Measurements from ENCODE around the gene C1orf74. TPM values are rescaled to one million over a fixed set of nuclear protein-coding genes. Genes with fewer than 3 reads are reported as not detected.
"Not testable (repeated sequence)": the region's sequence is repeated elsewhere in the genome, so short reads cannot be mapped to it uniquely, and the experiment has no call there.

Gene C1orf74
- total RNA-seq, 1 donor from 2014 or later = 2.1 TPM

DNA sequence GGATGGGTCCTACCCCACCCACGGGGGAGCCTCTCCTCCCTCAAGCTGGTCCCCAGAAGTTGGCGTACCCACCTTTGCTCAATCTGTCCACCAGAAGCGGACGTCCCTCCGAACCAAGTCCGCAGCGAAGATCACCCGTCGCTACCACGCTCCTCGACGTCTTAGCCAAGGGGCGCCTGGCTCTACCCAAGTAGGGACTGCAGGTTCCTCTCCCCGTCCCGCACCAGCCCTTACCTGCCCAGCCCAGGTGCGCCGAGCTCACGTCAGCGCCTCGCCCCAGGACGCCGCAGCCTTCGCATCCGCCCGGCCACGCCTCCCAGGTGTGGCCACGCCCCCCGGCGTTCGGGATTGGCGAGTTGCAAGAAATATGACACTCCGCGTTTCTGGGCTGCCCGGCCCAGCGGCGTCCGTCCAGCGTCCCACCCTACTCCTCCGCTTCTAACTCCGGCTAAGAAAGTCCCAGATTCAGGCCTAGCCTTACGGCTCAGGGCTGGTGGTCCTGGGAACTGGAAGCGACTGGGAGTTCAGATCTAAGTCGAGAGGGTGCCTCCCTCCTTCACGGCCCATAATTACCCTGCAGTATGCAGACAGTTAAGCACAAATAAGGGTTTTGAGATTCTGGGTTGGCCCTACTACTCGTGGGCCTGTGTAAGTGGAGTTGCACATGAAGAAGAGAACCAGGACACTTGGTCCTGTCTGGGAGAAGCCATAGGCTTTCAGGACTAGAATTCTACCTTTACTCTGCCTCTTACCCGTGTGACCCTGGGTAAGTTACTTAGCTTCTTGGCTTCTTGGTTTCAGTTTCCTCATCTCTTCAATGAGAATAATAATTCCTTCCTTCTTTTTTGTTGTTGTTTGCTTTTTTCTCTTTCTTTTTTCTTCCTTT is 21.8 kb upstream of the C1orf74 start, which contains the start of gene IRF6:
IRF6 (minus strand) TSS at position 268 of the 886 bp plus-strand sequence. CDS start 4,729 bp downstream, outside the sequence.
- intact Hi-C loops (cut with micrococcal nuclease) = loop anchor here (2.0 kb wide), 1 partner anchor 15 kb away; no protein-coding TSS in a partner anchor

DNA sequence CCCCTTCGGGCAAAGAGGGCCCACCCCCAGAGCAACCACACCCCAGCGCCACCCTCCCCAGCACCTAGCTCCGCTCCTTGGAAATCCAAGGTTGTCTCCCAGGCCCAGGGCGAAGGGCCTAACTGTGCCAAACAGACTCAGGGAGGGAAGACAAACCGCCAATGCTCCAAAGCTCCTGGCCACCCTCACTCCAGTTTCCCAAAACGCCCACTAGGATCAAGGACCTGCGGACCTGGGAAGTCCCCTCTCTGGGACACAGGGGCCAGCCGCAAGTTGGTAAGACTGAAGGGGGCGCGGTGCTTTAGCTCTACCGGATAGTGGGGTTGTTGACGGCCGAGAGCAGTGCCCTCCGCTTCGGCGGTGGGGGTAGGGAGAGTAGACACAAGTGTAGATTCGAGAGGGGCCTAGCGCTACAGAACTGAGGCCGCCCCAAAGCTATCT is 21.0 kb upstream of the C1orf74 start:
- intact Hi-C loops (cut with micrococcal nuclease) = no loop called here

DNA sequence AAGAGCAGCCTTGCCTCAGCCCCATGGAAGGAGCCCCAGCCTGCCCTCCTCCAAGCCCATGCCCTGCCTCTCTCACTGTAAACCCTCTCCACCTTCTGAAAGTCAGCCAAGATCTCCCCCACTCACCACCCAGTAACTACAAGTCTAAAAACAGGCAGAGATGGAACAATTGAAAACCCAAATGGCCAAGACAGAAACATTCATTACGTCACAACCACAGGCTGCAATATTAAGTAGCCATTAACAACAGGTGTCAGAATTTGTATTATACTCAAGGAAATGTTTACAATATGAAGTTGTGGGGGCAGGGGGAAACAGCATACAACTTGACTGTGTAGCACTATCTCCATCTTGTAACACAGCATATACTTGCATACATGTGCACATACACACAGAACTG is 19.2 kb upstream of the C1orf74 start:
- intact Hi-C loops (cut with micrococcal nuclease) = no loop called here

DNA sequence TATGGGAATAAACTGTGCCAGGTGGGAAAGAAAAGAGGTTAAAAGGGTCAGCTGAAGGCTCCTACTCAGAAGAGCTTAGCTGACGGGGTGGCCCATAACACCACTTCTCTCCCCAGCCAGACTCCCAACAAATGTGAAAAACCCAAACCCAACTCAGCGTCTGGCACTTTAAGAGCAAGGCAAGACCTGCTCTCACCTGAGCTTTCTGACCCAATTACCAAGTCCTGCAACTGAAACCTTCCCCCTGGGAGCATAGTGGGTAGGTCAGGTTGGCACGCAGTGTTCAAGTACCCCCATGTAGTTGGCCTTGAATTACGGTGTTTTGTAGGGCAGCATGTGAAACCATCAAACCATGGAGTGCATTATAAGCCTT is 18.4 kb upstream of the C1orf74 start:
- intact Hi-C loops (cut with micrococcal nuclease) = no loop called here

DNA sequence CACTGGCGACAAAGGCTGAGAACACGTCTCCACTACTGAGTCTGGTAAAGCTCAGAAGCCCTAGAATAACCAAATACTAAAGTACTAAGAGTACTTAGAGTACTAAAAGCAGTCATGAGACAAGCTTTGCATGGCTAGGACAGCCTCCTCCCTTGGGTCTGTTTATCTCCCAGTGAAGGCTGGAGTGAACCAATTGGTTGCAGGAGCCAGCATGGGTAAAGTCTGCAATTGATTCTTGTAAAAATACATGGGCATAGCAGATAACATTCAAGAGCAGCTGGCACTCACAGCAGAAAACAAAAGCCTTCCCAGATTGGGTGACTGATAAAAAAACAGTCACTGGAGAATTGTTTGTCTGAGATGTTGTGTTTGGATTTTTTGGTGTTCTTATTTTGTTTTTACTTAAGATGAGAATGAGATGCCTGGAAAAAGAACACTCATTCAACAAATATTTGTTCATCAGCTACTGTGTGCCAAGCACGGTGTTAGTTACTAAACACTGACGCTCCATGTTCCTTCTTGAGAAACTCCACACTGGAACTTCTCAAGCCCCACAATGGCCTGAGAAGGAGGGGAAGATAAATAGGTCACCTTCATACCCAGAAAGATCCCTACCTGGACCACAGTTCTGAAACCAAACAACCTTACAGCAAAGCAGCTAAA is 17.9 kb upstream of the C1orf74 start:
- intact Hi-C loops (cut with micrococcal nuclease) = no loop called here

DNA sequence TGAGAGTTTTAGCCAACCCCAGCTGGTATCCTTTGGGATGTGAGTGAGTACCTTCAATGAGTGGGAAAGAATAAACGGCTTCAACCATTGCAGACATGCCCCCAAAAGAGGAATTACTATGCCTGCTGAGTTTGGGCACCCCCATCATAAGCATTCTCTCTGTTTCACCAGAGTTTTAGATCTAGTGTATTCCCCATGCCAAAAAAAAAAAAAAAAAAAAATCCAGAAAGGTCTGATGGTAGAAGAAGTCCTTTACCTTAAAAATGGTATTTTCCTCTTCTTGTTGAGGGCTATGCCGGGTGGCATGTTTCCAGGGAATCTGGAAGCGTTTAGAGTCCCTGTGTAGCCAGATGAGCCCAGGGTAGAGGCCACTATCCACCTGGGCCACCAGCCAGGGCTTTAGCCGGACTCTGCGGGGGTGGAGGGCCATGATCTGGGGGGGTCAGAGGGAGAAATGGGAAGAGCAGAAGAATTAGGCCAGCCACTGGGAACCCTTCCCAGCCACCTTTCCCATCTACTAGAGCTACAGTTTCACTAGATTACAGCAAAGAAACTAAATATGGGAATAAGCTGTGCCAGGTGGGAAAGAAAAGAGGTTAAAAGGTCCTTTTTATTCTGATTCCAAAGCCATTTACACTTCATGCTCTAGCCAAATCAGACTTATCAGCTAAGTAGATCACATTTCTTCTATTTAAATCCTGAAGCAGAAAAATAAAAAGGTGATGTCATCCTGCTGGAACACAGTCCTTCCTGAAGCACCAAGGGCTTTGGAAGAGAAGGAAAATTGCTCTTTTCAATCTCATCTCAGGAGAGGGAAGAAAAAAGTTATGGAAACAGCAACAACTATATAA is 16.9 kb upstream of the C1orf74 start:
- intact Hi-C loops (cut with micrococcal nuclease) = no loop called here

DNA sequence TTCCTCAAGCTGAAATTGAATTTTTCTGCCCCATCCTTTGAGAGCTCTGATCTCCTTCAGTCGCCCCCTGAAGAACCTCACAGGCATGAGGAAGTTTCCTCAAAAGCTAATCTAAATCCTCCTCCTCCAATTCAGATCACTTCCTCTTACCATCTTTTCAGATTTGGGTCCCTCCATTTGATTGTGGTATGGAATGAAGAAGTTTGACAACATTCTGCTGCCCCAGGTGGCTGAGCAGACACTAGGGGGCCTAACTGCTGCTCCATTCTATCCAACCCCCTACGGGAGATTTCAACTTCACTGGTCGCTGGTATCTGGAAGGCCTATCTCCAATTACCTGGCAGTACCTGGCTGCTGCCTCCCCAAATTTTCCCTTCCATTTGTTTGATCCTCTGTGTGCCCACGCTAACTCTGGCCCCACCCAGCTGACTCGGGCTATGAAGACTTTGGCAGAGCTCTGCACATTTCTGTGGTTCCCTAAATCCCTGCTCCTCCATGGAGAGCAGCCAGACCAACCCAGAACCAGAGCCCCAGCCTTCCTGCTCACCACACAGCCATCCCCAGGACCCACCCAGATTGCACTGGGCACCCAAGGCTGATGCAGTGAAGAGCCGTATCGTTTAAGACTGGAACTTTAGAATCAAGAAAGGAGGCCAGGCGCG is 13.8 kb upstream of the C1orf74 start:
- intact Hi-C loops (cut with micrococcal nuclease) = no loop called here

DNA sequence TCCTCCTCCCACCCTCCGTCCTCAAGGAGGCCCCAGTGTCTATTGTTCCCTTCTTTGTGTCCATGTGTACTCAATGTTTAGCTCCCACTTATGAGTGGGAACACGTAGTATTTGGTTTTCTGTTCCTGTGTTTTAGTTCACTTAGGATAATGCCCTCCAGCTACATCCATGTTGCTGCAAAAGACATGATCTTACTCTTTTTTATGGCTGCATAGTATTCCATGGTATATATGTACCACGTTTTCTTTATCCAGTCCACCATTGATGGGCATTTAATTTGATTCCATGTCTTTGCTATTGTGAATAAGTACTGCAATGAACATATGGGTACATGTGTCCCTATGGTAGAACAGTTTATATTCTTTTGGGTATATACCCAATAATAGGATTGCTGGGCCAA is 9.4 kb upstream of the C1orf74 start:
- intact Hi-C loops (cut with micrococcal nuclease) = not testable (repeated sequence)

DNA sequence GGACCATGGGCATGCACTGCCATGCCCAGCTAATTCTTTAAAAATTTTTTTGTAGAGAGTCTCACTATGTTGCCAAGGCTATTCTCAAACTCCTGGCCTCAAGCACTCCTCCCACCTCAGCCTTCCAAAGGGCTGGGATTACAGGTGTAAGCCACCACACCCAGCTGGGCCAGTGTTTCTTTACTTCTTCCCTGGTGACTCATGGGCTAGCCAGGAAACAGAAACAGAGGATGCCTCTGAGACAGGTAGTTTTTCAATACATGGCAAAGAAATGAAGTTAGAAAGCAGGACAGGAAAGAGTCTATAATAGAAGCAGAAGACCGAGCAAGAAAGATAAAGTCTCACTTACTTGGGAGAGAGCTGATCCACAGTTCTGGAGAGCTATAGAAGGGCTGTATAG is 7.6 kb upstream of the C1orf74 start:
- intact Hi-C loops (cut with micrococcal nuclease) = no loop called here

DNA sequence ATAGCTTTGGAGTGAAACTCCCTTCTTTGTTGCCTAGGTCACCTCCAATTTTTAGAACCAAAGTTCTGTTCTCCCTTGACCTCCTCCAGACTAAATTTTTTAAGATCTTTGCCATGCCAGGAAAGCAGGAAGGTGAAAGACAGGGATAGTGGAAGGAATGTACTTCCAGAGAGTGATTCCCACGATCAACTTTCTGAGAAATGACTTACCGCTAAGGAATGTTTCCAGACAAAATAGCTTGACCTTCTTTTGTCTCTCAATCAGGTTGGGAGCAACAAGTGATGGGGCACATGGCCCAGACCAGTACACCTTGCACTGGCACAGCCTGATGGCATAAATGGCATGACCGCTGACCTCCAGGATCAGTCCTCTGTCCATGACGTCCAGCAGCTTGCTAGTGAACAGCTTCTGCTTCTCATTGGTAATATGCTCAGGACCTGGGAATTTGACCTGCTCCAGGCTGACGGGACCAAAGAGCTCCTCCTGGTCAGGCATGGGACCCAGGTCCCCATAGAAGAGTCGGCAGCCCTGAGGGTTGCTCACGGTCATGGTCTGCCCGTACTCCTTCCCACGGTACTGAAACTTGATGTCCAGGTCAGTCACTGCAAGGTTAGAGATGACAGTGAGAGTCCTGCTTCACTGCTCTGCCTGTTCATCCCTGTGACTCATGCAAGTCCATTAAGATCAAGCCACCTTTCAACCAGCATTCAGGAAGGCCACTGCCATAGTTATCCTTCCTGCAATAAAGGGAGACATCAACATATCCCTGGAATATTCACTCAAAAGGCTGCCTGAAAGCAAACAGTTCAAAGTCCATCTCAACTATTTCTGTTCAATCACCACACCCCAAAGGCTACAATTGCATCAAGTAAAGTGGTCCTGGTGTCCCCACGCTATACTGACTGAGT is 6.2 kb upstream of the C1orf74 start:
- intact Hi-C loops (cut with micrococcal nuclease) = no loop called here

DNA sequence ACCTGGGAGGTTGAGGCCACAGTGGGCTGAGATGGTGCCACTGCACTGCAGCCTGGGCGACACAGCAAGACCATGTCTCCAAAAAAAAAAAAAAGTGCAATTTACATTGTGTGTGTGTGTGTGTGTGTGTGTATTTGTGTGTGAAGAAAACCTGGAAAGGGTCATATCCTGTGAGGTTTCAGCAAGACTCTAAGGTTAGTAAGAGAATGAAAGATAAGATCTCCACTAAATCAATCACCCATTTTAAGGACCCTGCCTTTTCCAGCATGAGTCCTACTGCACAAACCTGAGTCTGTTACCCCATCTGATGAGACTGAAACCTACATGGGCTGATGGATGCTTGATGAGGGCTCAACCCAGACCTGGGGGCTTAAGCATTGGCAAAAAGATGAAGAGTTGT is 4.9 kb upstream of the C1orf74 start:
- intact Hi-C loops (cut with micrococcal nuclease) = no loop called here

DNA sequence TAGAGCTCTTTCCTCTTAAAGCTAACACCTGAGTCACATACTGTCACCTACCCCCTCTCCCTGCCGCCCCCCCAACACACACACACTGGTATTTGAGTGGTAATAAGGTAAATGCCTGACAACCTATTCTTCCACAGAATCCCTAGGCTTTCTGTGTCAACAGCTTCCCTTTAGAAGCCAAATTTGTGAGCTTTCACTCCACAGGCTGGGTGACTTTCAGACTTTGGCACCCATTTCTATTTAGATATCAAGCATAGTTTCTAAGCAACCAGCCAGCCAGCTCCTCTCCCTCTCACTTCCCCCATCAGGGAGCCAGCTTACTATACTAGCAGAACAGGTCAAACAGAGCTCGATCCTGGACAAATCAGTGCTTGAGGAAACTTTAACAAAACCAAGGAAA is 3.2 kb upstream of the C1orf74 start:
- intact Hi-C loops (cut with micrococcal nuclease) = no loop called here

DNA sequence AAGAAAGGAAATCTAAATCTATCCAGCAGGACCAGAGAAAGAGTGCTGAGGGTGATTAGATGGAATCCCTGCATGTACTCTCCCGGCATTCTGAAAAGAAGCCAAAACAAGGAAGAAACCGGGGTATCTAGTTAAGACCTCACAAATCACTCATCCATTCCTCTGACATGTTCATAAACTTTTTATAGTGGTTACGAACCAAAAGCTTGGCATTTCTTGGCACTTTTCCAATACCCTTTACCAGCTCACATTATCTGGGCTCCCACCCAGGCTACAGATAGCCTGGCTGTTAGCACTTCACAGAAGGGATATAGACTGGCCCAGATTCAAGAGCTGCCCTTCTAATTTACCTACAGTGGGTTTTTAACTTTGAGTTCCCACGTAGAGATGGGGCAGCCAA is 1.8 kb upstream of the C1orf74 start:
- intact Hi-C loops (cut with micrococcal nuclease) = no loop called here

DNA sequence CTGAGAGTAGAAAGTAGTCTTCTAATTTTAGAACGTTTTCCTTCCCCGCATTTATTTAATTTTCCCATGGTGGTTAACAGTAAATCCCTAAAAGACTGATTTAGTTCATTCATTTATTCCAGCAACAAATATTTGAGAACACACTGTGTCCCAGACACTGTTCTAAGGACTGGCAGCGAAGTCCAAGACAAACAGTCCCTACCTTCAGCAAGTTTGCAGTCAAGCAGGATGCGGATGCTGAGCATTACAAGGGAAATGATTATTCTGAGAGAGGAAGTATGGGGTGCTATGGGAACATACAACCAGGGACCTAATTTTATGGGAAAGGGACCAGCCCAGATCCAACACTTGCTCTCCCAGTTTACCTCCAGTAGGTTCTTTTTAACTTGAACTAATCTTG is 1.2 kb upstream of the C1orf74 start:
- intact Hi-C loops (cut with micrococcal nuclease) = no loop called here

DNA sequence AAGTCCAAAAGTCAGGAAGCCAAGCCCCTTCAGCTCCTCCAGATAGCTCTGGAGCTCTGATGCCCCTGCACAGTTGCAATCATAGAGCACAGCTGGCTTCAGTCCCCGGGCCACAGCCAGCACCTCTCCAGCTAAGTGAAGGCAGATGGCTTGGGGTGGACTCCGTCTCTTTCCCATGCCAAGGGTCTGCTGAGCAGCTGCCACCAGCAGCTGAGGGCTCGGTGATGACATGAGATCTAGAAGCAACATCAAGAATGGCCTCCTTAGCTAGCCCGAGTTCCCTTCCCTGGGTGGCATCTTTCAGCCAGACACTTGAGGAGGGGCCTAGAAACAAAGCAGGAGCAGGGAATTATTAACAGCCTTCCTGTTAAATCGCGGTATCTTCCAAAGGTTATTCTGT is 973 bp downstream of the C1orf74 start:
- intact Hi-C loops (cut with micrococcal nuclease) = no loop called here

DNA sequence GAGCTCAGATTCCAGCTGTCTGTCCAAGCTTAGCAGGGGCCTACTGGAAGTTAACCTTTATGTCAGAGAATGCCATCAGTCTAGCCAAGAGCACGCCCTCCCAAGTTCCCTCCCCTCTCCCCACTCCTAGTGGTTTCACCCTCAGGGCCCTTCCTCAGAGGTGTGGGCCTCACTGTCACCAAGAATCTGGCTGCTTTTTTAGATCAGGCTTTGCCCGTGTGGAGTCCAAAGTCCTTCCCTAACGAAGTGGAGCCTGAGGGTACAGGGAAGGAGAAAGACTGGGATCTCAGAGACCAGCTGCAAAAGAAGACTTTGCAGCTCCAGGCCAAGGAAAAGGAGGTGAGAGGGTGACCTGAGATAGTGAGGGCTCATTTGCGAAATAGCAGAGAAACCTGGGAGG is 4.1 kb downstream of the C1orf74 start:
- intact Hi-C loops (cut with micrococcal nuclease) = no loop called here

DNA sequence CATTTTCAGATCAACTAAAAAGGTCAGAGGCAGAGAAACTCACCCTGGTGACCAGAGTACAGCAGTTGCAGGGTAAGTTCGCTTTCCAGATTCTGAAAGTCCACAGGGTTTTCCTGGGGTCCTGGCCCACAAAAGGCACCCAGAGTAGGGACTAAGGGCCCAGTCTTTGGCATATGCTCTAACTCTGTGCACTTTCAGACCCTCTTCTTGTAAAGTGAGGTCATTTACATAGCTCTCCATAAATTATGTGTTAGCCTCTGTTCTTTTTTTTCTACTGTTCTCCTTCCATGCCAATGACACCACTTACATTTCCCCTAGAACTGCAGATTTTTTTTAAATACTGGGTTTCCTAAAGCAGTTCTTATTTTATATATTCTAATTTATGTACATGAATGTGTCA is 6.3 kb downstream of the C1orf74 start:
- intact Hi-C loops (cut with micrococcal nuclease) = no loop called here

DNA sequence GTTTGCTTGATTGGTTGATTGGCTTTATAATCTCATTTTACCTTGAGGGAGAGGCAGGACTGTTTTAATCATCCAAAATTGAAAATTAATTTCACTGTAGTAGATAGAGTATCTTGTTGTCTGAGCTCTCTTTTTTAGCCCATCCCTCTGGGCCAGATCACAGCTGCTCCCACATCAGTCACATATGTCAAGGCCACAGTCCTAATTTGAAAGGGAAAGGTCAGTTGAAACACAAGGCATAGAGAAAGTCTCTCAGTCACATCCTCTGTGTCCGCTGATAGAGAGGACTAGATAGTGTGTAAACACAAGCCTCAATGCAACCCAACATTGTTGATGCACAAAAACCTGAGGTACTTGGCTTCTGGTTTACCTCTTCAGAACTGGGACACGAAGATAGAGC is 6.8 kb downstream of the C1orf74 start:
- intact Hi-C loops (cut with micrococcal nuclease) = no loop called here

DNA sequence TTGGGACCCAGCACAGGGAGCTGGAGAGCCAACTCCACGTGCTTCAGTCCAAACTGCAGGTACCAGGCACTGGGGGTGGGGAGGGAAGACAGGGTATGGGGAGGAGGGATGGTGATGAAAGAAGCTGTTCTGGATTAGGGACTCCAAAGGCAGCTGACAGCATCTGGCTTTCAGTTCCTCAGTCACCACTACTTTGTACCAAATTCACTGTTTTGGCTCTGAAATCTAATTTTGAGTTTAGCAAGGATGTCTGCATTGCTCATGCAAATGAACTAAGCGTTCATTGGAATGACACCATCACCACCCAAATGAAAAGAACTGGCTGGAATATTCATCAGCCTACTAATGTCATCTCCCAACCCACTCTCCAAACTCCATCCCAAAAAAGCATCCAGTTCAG is 8.7 kb downstream of the C1orf74 start:
- intact Hi-C loops (cut with micrococcal nuclease) = loop anchor here (1.0 kb wide), 1 partner anchor 9 kb away; the partner anchor contains the start of gene C1orf74

DNA sequence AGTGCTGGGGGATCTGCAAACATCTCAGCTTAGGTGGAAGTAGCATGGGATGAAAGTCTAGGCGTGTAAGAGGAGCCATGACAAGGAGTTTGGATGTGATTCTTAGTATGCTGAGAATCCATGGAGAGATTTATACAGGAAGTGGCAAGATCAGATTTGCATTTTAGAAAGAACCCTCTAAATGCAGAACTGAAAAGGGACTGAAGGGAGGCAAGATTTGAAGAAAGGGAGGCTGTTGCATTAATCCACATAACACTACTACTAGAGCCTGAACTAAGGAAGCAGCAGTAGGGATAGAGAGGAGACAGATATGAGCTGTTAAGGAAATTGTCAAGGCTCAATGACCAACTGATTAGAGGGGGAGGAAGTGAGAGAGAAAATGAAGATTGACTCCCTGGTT is 9.8 kb downstream of the C1orf74 start:
- intact Hi-C loops (cut with micrococcal nuclease) = no loop called here

Measured in T-helper 2 cell treated with Interferon-gamma antibody and Interleukin-4, amounts not matched to agents 100 ng/mL and 5 ng/mL, for 36 hours (primary cell).